B cell (primary cell): Measurements from ENCODE around the gene LIMK2.

Source experiments
- CTCF ChIP-seq: fragments of 200-600 bp; IDR thresholded peaks from one replicate; pipeline ENCODE4 v1.8.0; 2022; ENCODE audit warnings: antibody characterized with exemption, mild to moderate bottlenecking
- EZH2 ChIP-seq: IDR thresholded peaks from 2 replicates; pipeline ENCODE4 v1.6.1; 2012; ENCODE audit warnings: borderline replicate concordance, low read depth, mild to moderate bottlenecking, moderate library complexity, low read length; ENCODE audit not compliant: insufficient read depth, poor library complexity, severe bottlenecking

DNA sequence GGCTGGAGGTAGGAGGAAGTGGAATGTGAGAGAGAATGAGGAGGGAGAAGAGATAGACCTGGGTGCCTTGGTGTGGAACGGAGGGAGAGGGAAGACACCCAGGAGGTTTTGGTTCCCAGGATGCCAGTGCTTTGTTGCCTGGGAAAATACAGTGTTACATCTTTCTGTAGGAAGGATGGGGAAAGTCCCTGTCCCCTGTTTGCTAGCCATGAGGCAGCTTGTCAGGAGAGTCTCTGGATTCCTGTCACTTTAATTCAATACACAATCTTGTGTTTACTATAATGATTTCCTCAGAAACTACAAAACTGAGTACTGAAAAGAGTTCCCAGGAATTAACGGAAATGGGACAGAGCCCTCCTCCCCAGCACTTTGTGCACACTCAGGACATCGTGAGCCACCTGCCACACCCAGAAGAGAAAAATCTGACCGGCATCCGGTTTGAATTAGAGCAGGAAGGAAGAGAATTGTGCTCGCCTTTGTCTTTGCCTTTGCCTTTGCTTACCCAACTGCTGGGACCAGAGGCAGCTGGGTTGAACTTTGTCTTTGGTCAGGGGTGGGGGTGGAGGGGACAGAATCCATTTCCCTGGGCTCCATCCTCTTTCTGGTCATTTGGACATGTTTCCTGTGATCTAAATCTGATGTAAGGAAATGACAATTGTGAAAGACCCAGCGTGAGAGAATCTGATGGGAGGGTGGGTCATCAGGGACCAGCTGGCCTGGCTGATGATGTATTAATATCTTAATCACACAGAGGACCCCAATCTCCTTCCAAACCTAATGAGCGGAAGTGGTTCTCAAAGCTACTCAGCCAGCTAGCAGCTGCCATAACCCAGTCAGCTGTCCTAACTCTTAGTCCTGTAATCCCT is 1.3 kb upstream of the LIMK2 start:
- TF ChIP-seq CTCF (no peak), EZH2 (no peak)
